OCI-LY1 (cell line): Measurements from ENCODE around the gene PIP4K2A.

Experiments
- H2AFZ ChIP-seq: fragments of 200-600 bp; sonication (generic), shearing (Covaris generic); 2 replicates; pipeline ENCODE4 v1.6.0; 2014; ENCODE audit warnings: antibody characterized with exemption, mild to moderate bottlenecking, low read length
- H3F3A ChIP-seq: fragments of 200-600 bp; sonication (generic), shearing (Covaris generic); 2 replicates; pipeline ENCODE4 v1.6.0; 2014; ENCODE audit warnings: mild to moderate bottlenecking, antibody characterized with exemption, low read length, moderate library complexity; ENCODE audit not compliant: insufficient read depth
- H3K27ac ChIP-seq: fragments of 200-600 bp; sonication (generic); 2 replicates; pipeline ENCODE4 v1.5.1; 2014; ENCODE audit warnings: low read length, mixed run types, mild to moderate bottlenecking, low read depth; ENCODE audit not compliant: poor library complexity, severe bottlenecking
- H3K27me3 ChIP-seq: fragments of 200-600 bp; sonication (generic); 2 replicates; pipeline ENCODE4 v1.6.0; 2014; ENCODE audit warnings: antibody characterized with exemption, mild to moderate bottlenecking, low read length, moderate library complexity; ENCODE audit not compliant: insufficient read depth
- H3K36me3 ChIP-seq: fragments of 200-600 bp; sonication (generic); 2 replicates; pipeline ENCODE4 v1.6.1; 2014; ENCODE audit warnings: mild to moderate bottlenecking, antibody characterized with exemption, low read length, moderate library complexity, mixed read lengths; ENCODE audit not compliant: insufficient read depth
- H3K4me1 ChIP-seq: fragments of 200-600 bp; sonication (generic); 2 replicates; pipeline ENCODE4 v1.5.1; 2014; ENCODE audit warnings: mild to moderate bottlenecking, low read length, moderate library complexity; ENCODE audit not compliant: insufficient read depth, severe bottlenecking
- H3K4me2 ChIP-seq: fragments of 200-600 bp; sonication (generic), shearing (Covaris generic); 2 replicates; pipeline ENCODE4 v1.6.1; 2014; ENCODE audit warnings: low read length
- H3K4me3 ChIP-seq: fragments of 200-600 bp; sonication (generic); 2 replicates; pipeline ENCODE4 v1.5.1; 2014; ENCODE audit warnings: low read length, low read depth, mild to moderate bottlenecking, mixed read lengths; ENCODE audit not compliant: poor library complexity, severe bottlenecking
- H3K79me2 ChIP-seq: fragments of 200-600 bp; shearing (Covaris generic); 2 replicates; pipeline ENCODE4 v1.6.1; 2016; ENCODE audit warnings: mixed run types, low read length, mixed read lengths; ENCODE audit not compliant: insufficient read depth
- H3K9ac ChIP-seq: fragments of 200-600 bp; sonication (generic), shearing (Covaris generic); 2 replicates; pipeline ENCODE4 v1.6.1; 2014; ENCODE audit warnings: mild to moderate bottlenecking, low read length, mixed read lengths
- H3K9me2 ChIP-seq: fragments of 200-600 bp; sonication (generic), shearing (Covaris generic); 2 replicates; pipeline ENCODE4 v1.6.1; 2014; ENCODE audit warnings: low read depth, mild to moderate bottlenecking, low read length, mixed read lengths
- H3K9me3 ChIP-seq: fragments of 200-600 bp; shearing (Covaris generic); 2 replicates; pipeline ENCODE4 v1.6.1; 2014; ENCODE audit warnings: low read length, mixed read lengths
- H4K20me1 ChIP-seq: fragments of 200-600 bp; sonication (generic), shearing (Covaris generic); 2 replicates; pipeline ENCODE4 v1.6.0; 2016; ENCODE audit warnings: mild to moderate bottlenecking, low read length; ENCODE audit not compliant: insufficient read depth
- EZH2 ChIP-seq: fragments of 200-600 bp; sonication (generic), shearing (Covaris generic); IDR thresholded peaks from 2 replicates; pipeline ENCODE4 v1.8.0; 2017; ENCODE audit warnings: borderline replicate concordance, mixed run types, mild to moderate bottlenecking, antibody characterized with exemption, low read length, moderate library complexity, mixed read lengths
- TF ChIP-seq, protein P1 (sequence below): fragments of 200-600 bp; sonication (generic), shearing (Covaris generic); IDR thresholded peaks from 2 replicates; pipeline ENCODE4 v1.5.1; 2017; ENCODE audit warnings: mild to moderate bottlenecking, antibody characterized with exemption, low read length, moderate library complexity, mixed read lengths

PIP4K2A gene

DNA sequence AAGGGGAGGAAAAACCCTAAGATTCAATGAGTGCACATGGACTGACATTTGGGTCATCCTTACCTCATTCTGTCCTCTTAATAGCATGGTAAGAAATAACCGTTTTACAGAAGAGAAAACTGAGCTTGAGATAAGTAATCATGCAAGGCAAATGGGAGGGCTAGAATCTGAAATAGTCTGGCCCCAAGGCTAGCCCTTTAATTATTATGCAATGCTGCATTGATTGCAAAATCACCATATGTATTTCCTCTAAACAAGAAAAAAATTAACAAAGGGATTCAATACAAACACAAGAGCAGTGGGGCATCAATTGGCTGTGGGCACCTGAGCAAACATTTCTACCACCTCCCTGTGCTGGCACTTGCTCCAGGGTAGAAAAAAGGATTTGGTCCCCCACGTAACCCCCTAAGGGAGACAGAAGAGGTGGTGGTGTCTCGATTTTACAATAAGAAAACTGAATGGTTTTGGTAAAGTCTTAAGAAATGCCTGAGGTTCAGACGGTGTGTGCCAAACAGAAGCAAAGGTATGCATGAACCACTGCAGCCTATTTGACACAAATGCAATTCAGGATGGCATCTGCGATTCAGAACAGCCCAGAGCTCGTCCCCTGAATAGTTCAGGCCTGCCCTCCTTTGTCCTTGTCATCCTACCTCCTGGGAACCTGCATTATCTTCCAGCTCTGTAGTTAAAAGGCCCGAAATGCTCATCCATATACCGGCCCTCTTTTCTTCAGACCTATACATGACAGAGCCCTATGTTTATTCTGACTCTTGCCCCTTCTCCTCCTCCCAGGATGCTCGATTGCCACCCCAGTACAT lies 23.6 kb downstream of the PIP4K2A start:
- H3K9me2 ChIP-seq = no peaks in the 10 kb centered on the region
- no peak overlapping the region for H3K4me2 ChIP-seq
- H3K27ac ChIP-seq = no peak overlapping the region
- no peaks in the 10 kb centered on the region for H3F3A ChIP-seq
- H3K79me2 ChIP-seq = no peaks in the 10 kb centered on the region
- no peaks in the 10 kb centered on the region for H3K9me3 ChIP-seq
- no peaks in the 10 kb centered on the region for H3K4me1 ChIP-seq
- H4K20me1 ChIP-seq = peaks cover 10% of the 10 kb centered on the region
- H3K9ac ChIP-seq = no peak overlapping the region
- no peaks in the 10 kb centered on the region for H3K27me3 ChIP-seq
- H2AFZ ChIP-seq = no peak overlapping the region
- H3K36me3 ChIP-seq = no peaks in the 10 kb centered on the region; the same call in 1 of the 2 replicates
- TF ChIP-seq, protein P1, sequence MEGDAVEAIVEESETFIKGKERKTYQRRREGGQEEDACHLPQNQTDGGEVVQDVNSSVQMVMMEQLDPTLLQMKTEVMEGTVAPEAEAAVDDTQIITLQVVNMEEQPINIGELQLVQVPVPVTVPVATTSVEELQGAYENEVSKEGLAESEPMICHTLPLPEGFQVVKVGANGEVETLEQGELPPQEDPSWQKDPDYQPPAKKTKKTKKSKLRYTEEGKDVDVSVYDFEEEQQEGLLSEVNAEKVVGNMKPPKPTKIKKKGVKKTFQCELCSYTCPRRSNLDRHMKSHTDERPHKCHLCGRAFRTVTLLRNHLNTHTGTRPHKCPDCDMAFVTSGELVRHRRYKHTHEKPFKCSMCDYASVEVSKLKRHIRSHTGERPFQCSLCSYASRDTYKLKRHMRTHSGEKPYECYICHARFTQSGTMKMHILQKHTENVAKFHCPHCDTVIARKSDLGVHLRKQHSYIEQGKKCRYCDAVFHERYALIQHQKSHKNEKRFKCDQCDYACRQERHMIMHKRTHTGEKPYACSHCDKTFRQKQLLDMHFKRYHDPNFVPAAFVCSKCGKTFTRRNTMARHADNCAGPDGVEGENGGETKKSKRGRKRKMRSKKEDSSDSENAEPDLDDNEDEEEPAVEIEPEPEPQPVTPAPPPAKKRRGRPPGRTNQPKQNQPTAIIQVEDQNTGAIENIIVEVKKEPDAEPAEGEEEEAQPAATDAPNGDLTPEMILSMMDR = no peak
- TF ChIP-seq EZH2 = no peak
- H3K4me3 ChIP-seq = no peak overlapping the region

DNA sequence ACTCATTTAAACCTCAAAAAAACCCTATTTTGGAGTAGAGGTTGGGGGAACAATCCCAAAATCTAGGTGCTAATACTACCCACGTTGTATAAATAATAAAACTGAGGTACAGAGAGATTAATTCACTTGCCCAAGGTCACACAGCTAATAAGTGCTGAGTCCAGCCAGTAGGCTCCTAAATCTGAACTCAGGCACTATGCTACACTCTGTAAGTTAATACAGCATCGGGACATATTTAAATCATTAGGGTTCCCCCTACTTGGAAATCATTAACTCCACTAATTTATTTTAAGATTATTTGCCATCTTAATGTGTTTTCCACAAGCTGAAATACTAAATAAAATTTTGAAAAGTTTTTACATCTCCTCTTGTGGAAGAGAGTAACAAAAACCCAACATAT lies 24.2 kb downstream of the PIP4K2A start:
- Histone ChIP-seq H3K4me3 (no peak overlapping the region), H3K4me1 (peaks cover 1% of the 10 kb centered on the region), H2AFZ (no peak overlapping the region), H3K9me2 (no peaks in the 10 kb centered on the region), H3K4me2 (no peak overlapping the region), H3K9ac (no peak overlapping the region), H3K79me2 (no peaks in the 10 kb centered on the region), H3K36me3 (no peaks in the 10 kb centered on the region; the same call in 1 of the 2 replicates), H3K9me3 (no peaks in the 10 kb centered on the region), H4K20me1 (peaks cover 10% of the 10 kb centered on the region), H3K27me3 (no peaks in the 10 kb centered on the region), H3F3A (no peaks in the 10 kb centered on the region), H3K27ac (no peak overlapping the region)
- TF ChIP-seq EZH2 = no peak
- TF ChIP-seq, protein P1 = no peak

DNA sequence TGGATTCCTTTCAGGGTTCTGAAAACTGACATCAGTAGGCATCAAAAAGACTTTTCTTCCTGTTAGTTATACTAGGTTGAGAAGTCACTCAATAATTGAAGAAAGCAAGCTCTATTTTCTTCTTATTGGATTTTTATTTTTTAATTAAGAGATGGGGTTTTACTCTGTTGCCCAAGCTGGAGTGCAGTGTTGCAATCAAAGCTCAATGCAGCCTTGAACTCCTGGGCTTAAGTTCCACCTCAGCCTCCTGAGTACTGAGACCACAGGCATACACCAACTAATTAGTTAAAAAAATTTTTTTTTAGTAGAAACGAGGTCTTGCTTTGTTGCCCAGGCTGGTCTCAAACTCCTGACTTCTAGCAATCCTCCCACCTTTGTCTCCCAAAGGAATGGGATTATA lies 28.0 kb downstream of the PIP4K2A start:
- no peaks in the 10 kb centered on the region for H3K27me3 ChIP-seq
- no peak overlapping the region for H3K9ac ChIP-seq
- H3K27ac ChIP-seq = no peak overlapping the region
- no peaks in the 10 kb centered on the region for H3K36me3 ChIP-seq
- H3K79me2 ChIP-seq = no peaks in the 10 kb centered on the region
- no peak overlapping the region for H3K4me2 ChIP-seq
- H3F3A ChIP-seq = no peaks in the 10 kb centered on the region
- no peak overlapping the region for H3K4me3 ChIP-seq
- H2AFZ ChIP-seq = no peak overlapping the region
- H3K4me1 ChIP-seq = peaks cover 37% of the 10 kb centered on the region
- H3K9me3 ChIP-seq = no peaks in the 10 kb centered on the region
- TF ChIP-seq EZH2 = no peak
- TF ChIP-seq, protein P1 = no peak
- H3K9me2 ChIP-seq = no peaks in the 10 kb centered on the region
- no peaks in the 10 kb centered on the region for H4K20me1 ChIP-seq
